Measurements from ENCODE around the gene TALDO1. TPM values are rescaled to one million over a fixed set of nuclear protein-coding genes. Genes with fewer than 3 reads are reported as not detected.

TALDO1 gene
- total RNA-seq, 1 experiment from 2014 or later: 268 TPM

DNA sequence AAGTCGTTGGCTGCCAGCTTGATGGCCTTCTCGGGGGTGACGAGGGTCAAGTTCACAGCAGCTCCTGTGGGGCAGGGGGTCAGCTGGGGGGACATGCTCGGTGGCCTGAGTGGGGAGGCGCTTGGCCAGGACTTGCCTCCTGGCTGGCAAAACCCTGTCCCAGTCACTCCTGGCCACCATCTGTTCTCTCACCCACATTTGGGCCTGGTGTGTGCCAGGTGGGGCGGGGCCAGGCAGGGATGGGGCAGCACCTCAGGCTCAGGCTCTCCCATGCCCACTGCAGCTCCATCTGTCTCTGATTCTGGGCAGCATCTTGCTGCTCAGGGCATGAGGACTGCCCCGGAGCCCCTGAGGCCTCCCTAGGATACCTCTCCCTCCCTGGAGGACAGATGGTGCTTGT, 46.3 kb downstream of the TALDO1 start:
- Histone ChIP-seq H3K4me2 (ENCODE audit: insufficient read depth, insufficient read length, low read length) (no peak overlapping the region), H3K79me1 (ENCODE audit: insufficient read depth, low read depth, low read length, poor library complexity, severe bottlenecking) (no peaks in the 10 kb centered on the region), H2BK15ac (ENCODE audit: low read depth, low read length) (no peak overlapping the region), H2AFZ (ENCODE audit: low read length) (no peak overlapping the region), H4K91ac (ENCODE audit: insufficient read length, low read depth, low read length) (no peak overlapping the region), H3K9ac (ENCODE audit: extremely low read depth, insufficient read length, low read length) (no peak overlapping the region), H3K4me1 (ENCODE audit: insufficient read depth, low read length) (no peaks in the 10 kb centered on the region; the same call in 1 of the 2 replicates), H3K27me3 (ENCODE audit: insufficient read depth, low read length) (no peaks in the 10 kb centered on the region), H3K56ac (ENCODE audit: insufficient read length, low read depth, low read length) (no peak overlapping the region), H3T11ph (ENCODE audit: low read length) (no peak overlapping the region), H3K14ac (ENCODE audit: insufficient read depth, low read length) (no peak overlapping the region), H3K9me3 (ENCODE audit: control insufficient read depth, low read depth, low read length) (no peaks in the 10 kb centered on the region), H2BK120ac (ENCODE audit: low read depth, low read length, poor library complexity, severe bottlenecking) (no peak overlapping the region), H3K4ac (ENCODE audit: low read depth, low read length) (no peak overlapping the region), H2BK5ac (ENCODE audit: insufficient read length, low read length) (no peak overlapping the region), H3K23me2 (ENCODE audit: insufficient read length, low read depth, low read length, poor library complexity, severe bottlenecking) (peaks cover 12% of the 10 kb centered on the region), H2BK20ac (ENCODE audit: low read depth, low read length, poor library complexity, severe bottlenecking) (no peak overlapping the region), H4K5ac (ENCODE audit: insufficient read length, low read depth, low read length) (no peak overlapping the region), H3K23ac (ENCODE audit: insufficient read length, low read depth, low read length) (no peak overlapping the region), H2BK12ac (ENCODE audit: insufficient read length, low read depth, low read length) (no peak overlapping the region), H3K79me2 (ENCODE audit: insufficient read depth, low read length) (no peaks in the 10 kb centered on the region), H4K20me1 (ENCODE audit: control insufficient read depth, insufficient read depth, insufficient read length) (peaks cover 2% of the 10 kb centered on the region), H3K27ac (ENCODE audit: insufficient read length, low read depth, low read length) (no peak overlapping the region), H2AK5ac (ENCODE audit: insufficient read length, low read length) (no peak overlapping the region), H3K18ac (ENCODE audit: insufficient read length, low read depth, low read length) (no peak overlapping the region), H4K8ac (replicated peaks; ENCODE audit: insufficient read length, low read depth, low read length) (no peak overlapping the region)
- DNase-seq: no peak
- H3K36me3 Mint-ChIP-seq (ENCODE audit: insufficient read depth in 1 of 3, low read depth in 3 of 3): peaks cover 0 to 16% (median 3%) of the 10 kb centered on the region in 3 experiments; a peak in 2 of 7 replicates
- no peaks in the 10 kb centered on the region for H3K27me3 Mint-ChIP-seq (ENCODE audit: low read depth)
- WGBS (ENCODE audit: extremely low coverage, insufficient read length, low lambda C conversion rate): no CpG with 5 or more reads among the region's 7 CpGs
- no peak overlapping the region for H3K27ac Mint-ChIP-seq
- TF ChIP-seq, protein P1, sequence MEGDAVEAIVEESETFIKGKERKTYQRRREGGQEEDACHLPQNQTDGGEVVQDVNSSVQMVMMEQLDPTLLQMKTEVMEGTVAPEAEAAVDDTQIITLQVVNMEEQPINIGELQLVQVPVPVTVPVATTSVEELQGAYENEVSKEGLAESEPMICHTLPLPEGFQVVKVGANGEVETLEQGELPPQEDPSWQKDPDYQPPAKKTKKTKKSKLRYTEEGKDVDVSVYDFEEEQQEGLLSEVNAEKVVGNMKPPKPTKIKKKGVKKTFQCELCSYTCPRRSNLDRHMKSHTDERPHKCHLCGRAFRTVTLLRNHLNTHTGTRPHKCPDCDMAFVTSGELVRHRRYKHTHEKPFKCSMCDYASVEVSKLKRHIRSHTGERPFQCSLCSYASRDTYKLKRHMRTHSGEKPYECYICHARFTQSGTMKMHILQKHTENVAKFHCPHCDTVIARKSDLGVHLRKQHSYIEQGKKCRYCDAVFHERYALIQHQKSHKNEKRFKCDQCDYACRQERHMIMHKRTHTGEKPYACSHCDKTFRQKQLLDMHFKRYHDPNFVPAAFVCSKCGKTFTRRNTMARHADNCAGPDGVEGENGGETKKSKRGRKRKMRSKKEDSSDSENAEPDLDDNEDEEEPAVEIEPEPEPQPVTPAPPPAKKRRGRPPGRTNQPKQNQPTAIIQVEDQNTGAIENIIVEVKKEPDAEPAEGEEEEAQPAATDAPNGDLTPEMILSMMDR (conservative IDR thresholded peaks at IDR 0.05): no peak
- H3K4me3 Mint-ChIP-seq: no peak overlapping the region
- H3K9me3 Mint-ChIP-seq: no peaks in the 10 kb centered on the region
- peaks cover 16 to 36% of the 10 kb centered on the region in 2 experiments for H3K4me1 Mint-ChIP-seq

Measured in H9 (cell line).